Aorta (tissue), 5 donors: ENCODE measurements around the gene ADAMTSL1. TPM values are rescaled to one million over a fixed set of nuclear protein-coding genes. Genes with fewer than 3 reads are reported as not detected.

Experiments
- ATAC-seq: fragments of 200-7000 bp; cut with Tn5 transposase; one replicate; pipeline ENCODE4 v1.9.1; 2022; ENCODE audit warnings: moderate library complexity; ENCODE audit not compliant: low FRiP score
- DNase-seq, 2 donors: peaks; one replicate each; pipeline ENCODE4 v3.0.0-alpha.2; 2020
- H3K27ac ChIP-seq, 2 donors: one replicate each; pipeline ENCODE4 v1.5.1; 2013; ENCODE audit warnings: low read length in 2 of 2, mild to moderate bottlenecking in 2 of 2, moderate library complexity in 2 of 2, control low read depth in 1 of 2, inconsistent platforms in 1 of 2, low read depth in 1 of 2
- H3K27me3 ChIP-seq, 2 donors: one replicate each; pipeline ENCODE4 v1.6.1; 2013; ENCODE audit warnings: control low read depth in 1 of 2, low read length in 1 of 2, mild to moderate bottlenecking in 1 of 2, moderate library complexity in 1 of 2; ENCODE audit not compliant: insufficient read depth in 2 of 2, control insufficient read depth in 1 of 2
- H3K36me3 ChIP-seq, 2 donors: one replicate each; pipeline ENCODE4 v1.6.1; 2013; ENCODE audit warnings: control low read depth in 1 of 2, low read length in 1 of 2, mild to moderate bottlenecking in 1 of 2; ENCODE audit not compliant: insufficient read depth in 2 of 2, control insufficient read depth in 1 of 2
- H3K4me1 ChIP-seq, 2 donors: one replicate each; pipeline ENCODE4 v1.6.1; 2013; ENCODE audit warnings: low read length in 2 of 2, control low read depth in 1 of 2, mild to moderate bottlenecking in 1 of 2, moderate library complexity in 1 of 2; ENCODE audit not compliant: insufficient read depth in 2 of 2, control insufficient read depth in 1 of 2
- H3K4me3 ChIP-seq, 2 donors: one replicate each; pipeline ENCODE4 v1.5.1; 2013; ENCODE audit warnings: low read length in 2 of 2, control low read depth in 1 of 2, mild to moderate bottlenecking in 1 of 2
- H3K9me3 ChIP-seq: one replicate; pipeline ENCODE4 v1.6.1; 2013; ENCODE audit warnings: mild to moderate bottlenecking, low read length; ENCODE audit not compliant: control insufficient read depth
- WGBS, 2 donors: extraction: QIAGEN DNeasy Blood & Tissue Kit; methylation state at CpG; one replicate each; pipeline ENCODE4 v1.1.7; 2013; 5-methylcytosine and 5-hydroxymethylcytosine counted together
- intact Hi-C, 2 donors: fragments of 100-400 bp; cut with DNase I; formaldehyde crosslinking; loops; one replicate each; pipeline versions ENCODE4 v1.14.2 to v1.15.0; 2022
- polyA plus RNA-seq, 2 donors: library from polyadenylated mRNA; stranded (reverse); fragments of 200-250 nt; gene quantifications; one replicate each; pipeline ENCODE4 v1.2.3, GENCODE V29; 2013
- total RNA-seq, 2 donors: library from RNA; stranded (reverse); fragmentation: NEBNext Ultra II Directional; extraction: Animal tissue kit (Norgen Biotek cat#: 25700); gene quantifications; one replicate each; pipeline ENCODE4 v1.2.1, GENCODE V29; 2021
- donor health status: healthy with polysubstance abuse.
- donor health status: Bipolar disorder and iron deficiency.
- donor health status: DM: no; HTN: no; CAD: no.
- donor health status: DM: no; HTN: no; CAD: no.
- donor health status: DM: yes; HTN: yes; CAD: no.

ADAMTSL1 gene
- total and polyA plus RNA-seq, 4 donors = 6.6 to 54.2 (median 30.0) TPM

- H3K36me3 ChIP-seq = no peaks in the 10 kb centered on the region
- WGBS, 2 donors = 97 to 98% methylated on average over 7 of the region's 7 CpGs
- no peak overlapping the region for H3K4me3 ChIP-seq
- no peaks in the 10 kb centered on the region for H3K9me3 ChIP-seq
- H3K4me1 ChIP-seq = peaks cover 0 to 3% of the 10 kb centered on the region in 2 donors
- no peaks in the 10 kb centered on the region for H3K27me3 ChIP-seq
- H3K27ac ChIP-seq = no peak overlapping the region
- intact Hi-C loops = no loop called here
- no peak for DNase-seq
- no peak for ATAC-seq
Measured at GRCh38 chr9:18727904-18728303, 254.0 kb downstream of the ADAMTSL1 start.

- DNase-seq = no peak
- no peaks in the 10 kb centered on the region for H3K9me3 ChIP-seq
- H3K27ac ChIP-seq = no peak overlapping the region
- intact Hi-C loops = no loop called here
- H3K4me1 ChIP-seq = peaks cover 0 to 3% of the 10 kb centered on the region in 2 donors
- 96 to 97% methylated on average over 3 of the region's 3 CpGs for WGBS, 2 donors
- no peaks in the 10 kb centered on the region for H3K27me3 ChIP-seq
- no peak overlapping the region for H3K4me3 ChIP-seq
- ATAC-seq = no peak
- H3K36me3 ChIP-seq = no peaks in the 10 kb centered on the region
Measured at GRCh38 chr9:18728642-18729041, 254.7 kb downstream of the ADAMTSL1 start.

GRCh38 chr9:18730241-18730640, 256.3 kb downstream of the ADAMTSL1 start:
- peaks cover 2 to 3% of the 10 kb centered on the region in 2 donors for H3K4me1 ChIP-seq
- no peaks in the 10 kb centered on the region for H3K9me3 ChIP-seq
- ATAC-seq (no peak), DNase-seq (no peak)
- intact Hi-C loops = no loop called here
- 59 to 63% methylated on average over 3 of the region's 3 CpGs for WGBS, 2 donors
- H3K27ac ChIP-seq = no peak overlapping the region
- H3K4me3 ChIP-seq = no peak overlapping the region
- H3K27me3 ChIP-seq = no peaks in the 10 kb centered on the region
- H3K36me3 ChIP-seq = no peaks in the 10 kb centered on the region

- Histone ChIP-seq H3K4me1 (peaks cover 0 to 2% of the 10 kb centered on the region in 2 donors), H3K4me3 (no peak overlapping the region), H3K9me3 (no peaks in the 10 kb centered on the region), H3K27me3 (no peaks in the 10 kb centered on the region), H3K36me3 (peaks cover 0 to 1% of the 10 kb centered on the region in 2 donors), H3K27ac (no peak overlapping the region)
- ATAC-seq (no peak), DNase-seq (no peak)
- intact Hi-C loops = no loop called here
Measured at GRCh38 chr9:18739127-18739526, 265.2 kb downstream of the ADAMTSL1 start.

GRCh38 chr9:18739641-18740318, 265.8 kb downstream of the ADAMTSL1 start:
- H3K36me3 ChIP-seq = peaks cover 0 to 1% of the 10 kb centered on the region in 2 donors
- DNase-seq (no peak), ATAC-seq (no peak)
- H3K9me3 ChIP-seq = no peaks in the 10 kb centered on the region
- H3K4me1 ChIP-seq = no peaks in the 10 kb centered on the region
- intact Hi-C loops = no loop called here
- WGBS, 2 donors = 84 to 92% methylated on average over 5 of the region's 5 CpGs
- H3K4me3 ChIP-seq = no peak overlapping the region
- no peak overlapping the region for H3K27ac ChIP-seq
- no peaks in the 10 kb centered on the region for H3K27me3 ChIP-seq

- H3K9me3 ChIP-seq = no peaks in the 10 kb centered on the region
- DNase-seq (no peak), ATAC-seq (no peak)
- H3K36me3 ChIP-seq = no peaks in the 10 kb centered on the region
- H3K27ac ChIP-seq = no peak overlapping the region
- H3K4me3 ChIP-seq = no peak overlapping the region
- intact Hi-C loops = no loop called here
- H3K4me1 ChIP-seq = no peaks in the 10 kb centered on the region
- H3K27me3 ChIP-seq = no peaks in the 10 kb centered on the region
- WGBS, 2 donors = 94 to 100% methylated on average over 1 of the region's 1 CpG
Measured at GRCh38 chr9:18741359-18741758, 267.4 kb downstream of the ADAMTSL1 start.

- Histone ChIP-seq H3K4me3 (no peak overlapping the region), H3K27me3 (no peaks in the 10 kb centered on the region), H3K9me3 (no peaks in the 10 kb centered on the region), H3K36me3 (no peaks in the 10 kb centered on the region), H3K27ac (no peak overlapping the region), H3K4me1 (no peaks in the 10 kb centered on the region)
- no peak for ATAC-seq
- DNase-seq = no peak
- 98 to 100% methylated on average over 1 of the region's 1 CpG for WGBS, 2 donors
- intact Hi-C loops = no loop called here
Measured at GRCh38 chr9:18741945-18742344, 268.0 kb downstream of the ADAMTSL1 start.

- Histone ChIP-seq H3K27me3 (no peaks in the 10 kb centered on the region), H3K4me3 (no peak overlapping the region), H3K36me3 (no peaks in the 10 kb centered on the region), H3K4me1 (peaks cover 0 to 3% of the 10 kb centered on the region in 2 donors), H3K27ac (no peak overlapping the region), H3K9me3 (no peaks in the 10 kb centered on the region)
- ATAC-seq = no peak
- DNase-seq = no peak
- intact Hi-C loops = no loop called here
- 68 to 72% methylated on average over 6 of the region's 6 CpGs for WGBS, 2 donors
Measured at GRCh38 chr9:18743421-18743820, 269.5 kb downstream of the ADAMTSL1 start.

- Histone ChIP-seq H3K27me3 (no peaks in the 10 kb centered on the region), H3K36me3 (no peaks in the 10 kb centered on the region), H3K4me1 (peaks cover 0 to 3% of the 10 kb centered on the region in 2 donors), H3K9me3 (no peaks in the 10 kb centered on the region), H3K27ac (no peak overlapping the region), H3K4me3 (no peak overlapping the region)
- intact Hi-C loops = no loop called here
- ATAC-seq = no peak
- no peak for DNase-seq
- WGBS, 2 donors = 71 to 77% methylated on average over 2 of the region's 2 CpGs
Measured at GRCh38 chr9:18743971-18744370, 270.0 kb downstream of the ADAMTSL1 start.
